GM21528 (cell line): ENCODE data around the gene MMP28.

Experiments
- ATAC-seq: cut with Tn5 transposase; IDR thresholded peaks from one replicate; pipeline ENCODE4 v1.9.1; 2021; ENCODE audit warnings: mild to moderate bottlenecking, moderate library complexity; ENCODE audit not compliant: unreplicated experiment, low FRiP score

The MMP28 gene

GRCh38 chr17:35795007-35795870 lies at the start of gene MMP28:
MMP28 (minus strand) TSS chr17:35795641; CDS start chr17:35795377, 264 bp downstream.
- no peak for ATAC-seq

- ATAC-seq = no peak
These were observed 49.1 kb upstream of the MMP28 start for GRCh38 chr17:35844547-35844946.

GRCh38 chr17:35843698-35844097 lies 48.3 kb upstream of the MMP28 start:
- ATAC-seq = no peak

- no peak for ATAC-seq
These were observed 46.8 kb upstream of the MMP28 start for GRCh38 chr17:35842239-35842638.

- no peak for ATAC-seq
These were observed 46.1 kb upstream of the MMP28 start for GRCh38 chr17:35841505-35841904.

GRCh38 chr17:35841101-35841500 lies 45.7 kb upstream of the MMP28 start:
- ATAC-seq = no peak

- ATAC-seq = no peak
These were observed 29.8 kb upstream of the MMP28 start for GRCh38 chr17:35825206-35825605.

- no peak for ATAC-seq
These were observed 25.9 kb upstream of the MMP28 start for GRCh38 chr17:35821308-35821707.

- no peak for ATAC-seq
These were observed 24.0 kb upstream of the MMP28 start for GRCh38 chr17:35819455-35819854.

- no peak for ATAC-seq
These were observed 21.8 kb upstream of the MMP28 start for GRCh38 chr17:35817196-35817595.

GRCh38 chr17:35816723-35817122 lies 21.3 kb upstream of the MMP28 start:
- no peak for ATAC-seq

GRCh38 chr17:35812456-35812855 lies 17.0 kb upstream of the MMP28 start:
- ATAC-seq = no peak

GRCh38 chr17:35811759-35812158 lies 16.3 kb upstream of the MMP28 start:
- no peak for ATAC-seq

- ATAC-seq = no peak
These were observed 14.5 kb upstream of the MMP28 start for GRCh38 chr17:35809855-35810461.

- peak; percentile 90 for ATAC-seq
These were observed 13.8 kb upstream of the MMP28 start, which contains the start of gene TAF15 for GRCh38 chr17:35808962-35809854. TAF15 (plus strand) TSS chr17:35809484; CDS start chr17:35809570, 86 bp downstream.

GRCh38 chr17:35808240-35808961 lies 13.0 kb upstream of the MMP28 start:
- ATAC-seq = no peak

- ATAC-seq = no peak
These were observed 12.1 kb upstream of the MMP28 start for GRCh38 chr17:35807371-35808144.

GRCh38 chr17:35804658-35805192 lies 9.3 kb upstream of the MMP28 start:
- no peak for ATAC-seq

- no peak for ATAC-seq
These were observed 6.3 kb upstream of the MMP28 start for GRCh38 chr17:35801583-35802224.
